Endothelial cell of umbilical vein (primary cell): ENCODE results near the gene FSTL4. TPM values are rescaled to one million over a fixed set of nuclear protein-coding genes. Genes with fewer than 3 reads are reported as not detected.

Experiments used
- BruUV-seq: library from RNA; stranded (reverse); fragments of 400-500 nt; replicated peaks from 2 replicates; lab custom pipeline; 2021; lab: Mats Ljungman, UMichigan
- CTCF ChIA-PET: fragments of 300-600, 350-600 bp; sonication (Branson Sonifier 250); formaldehyde crosslinking; loops from one replicate; lab custom pipeline; 2021; ENCODE audit warnings: antibody characterized with exemption, inconsistent platforms; lab: Charles Lee
- POLR2A ChIA-PET: fragments of 300-600, 350-600 bp; sonication (Branson Sonifier 250); formaldehyde crosslinking; loops from one replicate; lab custom pipeline; 2021; ENCODE audit warnings: antibody characterized with exemption, inconsistent platforms; lab: Charles Lee
- DNase-seq: peaks from one replicate; pipeline ENCODE4 v3.0.0-alpha.2; 2011; ENCODE audit warnings: low read depth, low spot score
- FAIRE-seq: peaks from 2 replicates; lab custom pipeline; 2011; peaks lifted over from hg19 to GRCh38; lab: Jason Lieb, UNC
- H2AFZ ChIP-seq: 2 replicates; pipeline ENCODE4 v1.6.0; 2012; ENCODE audit warnings: low read depth, low read length, control low read depth, inconsistent platforms
- H3K27ac ChIP-seq: 2 replicates; pipeline ENCODE4 v1.5.1; 2011; ENCODE audit warnings: low read depth, mild to moderate bottlenecking, control low read depth, low read length, moderate library complexity; ENCODE audit not compliant: insufficient read depth
- H3K27me3 ChIP-seq, 2 experiments: 2 replicates each; pipeline versions ENCODE4 v1.6.0 to v1.6.1; 2011; ENCODE audit warnings: low read length in 2 of 2, mixed read lengths in 1 of 2; ENCODE audit not compliant: control insufficient read depth in 2 of 2, insufficient read depth in 2 of 2
- H3K36me3 ChIP-seq, 2 experiments: 2 replicates in 1 of 2; 3 replicates in 1 of 2; pipeline ENCODE4 v1.5.1; 2011; ENCODE audit warnings: low read length in 2 of 2, mild to moderate bottlenecking in 1 of 2, moderate library complexity in 1 of 2; ENCODE audit not compliant: control insufficient read depth in 2 of 2, insufficient read depth in 2 of 2; ENCODE audit errors: extremely low read depth in 1 of 2
- H3K4me1 ChIP-seq: 3 replicates; pipeline ENCODE4 v1.5.1; 2011; ENCODE audit warnings: mild to moderate bottlenecking, low read length; ENCODE audit not compliant: control insufficient read depth, insufficient read depth; ENCODE audit errors: extremely low read depth
- H3K4me2 ChIP-seq: 2 replicates; pipeline ENCODE4 v1.6.1; 2011; ENCODE audit warnings: low read length, control low read depth, mixed read lengths; ENCODE audit not compliant: insufficient read depth
- H3K4me3 ChIP-seq, 3 experiments: fragments of 200-600 bp in 1 of 3; sonication (generic), shearing (Covaris generic) in 1 of 3; replicated peaks in 1 of 3; 2 replicates each; pipeline ENCODE4 v1.5.1; 2011 to 2016; ENCODE audit warnings: control low read depth in 3 of 3, low read length in 3 of 3, mild to moderate bottlenecking in 2 of 3, inconsistent platforms in 1 of 3, low read depth in 1 of 3, moderate library complexity in 1 of 3; ENCODE audit not compliant: insufficient read depth in 1 of 3
- H3K79me2 ChIP-seq: 2 replicates; pipeline ENCODE4 v1.6.0; 2012; ENCODE audit warnings: low read length, inconsistent platforms; ENCODE audit not compliant: control insufficient read depth, insufficient read depth
- H3K9ac ChIP-seq: replicated peaks from 2 replicates; pipeline ENCODE3; 2011; ENCODE audit warnings: low read length, control low read depth; ENCODE audit not compliant: insufficient read depth; ENCODE audit errors: extremely low read depth
- H3K9me1 ChIP-seq: replicated peaks from 3 replicates; pipeline ENCODE4 v1.6.0; 2011; ENCODE audit warnings: mild to moderate bottlenecking, low read length; ENCODE audit not compliant: control insufficient read depth, insufficient read depth; ENCODE audit errors: extremely low read depth
- H3K9me3 ChIP-seq: replicated peaks from 2 replicates; pipeline ENCODE4 v1.5.1; 2012; ENCODE audit warnings: low read length, inconsistent platforms; ENCODE audit not compliant: control insufficient read depth, insufficient read depth
- H4K20me1 ChIP-seq: replicated peaks from 2 replicates; pipeline ENCODE3; 2011; ENCODE audit warnings: mild to moderate bottlenecking, low read length; ENCODE audit not compliant: control insufficient read depth, insufficient read depth; ENCODE audit errors: extremely low read depth
- EZH2 ChIP-seq: IDR thresholded peaks from 2 replicates; pipeline ENCODE4 v1.6.1; 2012; ENCODE audit warnings: borderline replicate concordance, low read depth, mild to moderate bottlenecking, moderate library complexity, low read length, inconsistent platforms; ENCODE audit not compliant: severe bottlenecking
- FOS ChIP-seq: IDR thresholded peaks from 2 replicates; pipeline ENCODE4 v1.6.1; 2011; ENCODE audit warnings: mild to moderate bottlenecking, low read length, moderate library complexity, borderline replicate concordance; ENCODE audit not compliant: insufficient read depth
- GATA2 ChIP-seq: IDR thresholded peaks from 2 replicates; pipeline ENCODE4 v1.7.0; 2011; ENCODE audit warnings: low read depth, mild to moderate bottlenecking, moderate library complexity, mixed read lengths, low read length; ENCODE audit not compliant: insufficient read length, insufficient read depth
- JUN ChIP-seq: IDR thresholded peaks from 2 replicates; pipeline ENCODE4 v1.6.1; 2011; ENCODE audit warnings: borderline replicate concordance, low read depth; ENCODE audit not compliant: insufficient read length, insufficient read depth
- MYC ChIP-seq: IDR thresholded peaks from one replicate; pipeline ENCODE4 v1.6.1; 2011; ENCODE audit warnings: mild to moderate bottlenecking, low read depth, low read length
- dilution Hi-C: fragments of 300-500 bp; cut with MboI; formaldehyde crosslinking; loops from one replicate; pipeline ENCODE4 v1.15.0; 2019; ENCODE audit warnings: low sequenced_read_pairs; ENCODE audit not compliant: extremely low pct_ligation_motif_present
- intact Hi-C: fragments of 100-400 bp; cut with micrococcal nuclease; formaldehyde crosslinking; loops from one replicate; pipeline ENCODE4 v1.10.0; 2022
- polyA plus RNA-seq, 4 experiments: library from polyadenylated mRNA; depleted of rRNA in 3 of 4; stranded (reverse) in 3 of 4; unstranded in 1 of 4; fragments of >200 nt; gene quantifications; 2 replicates each; pipeline versions ENCODE4 v1.2.1 to v1.2.3, GENCODE V29; 2011 to 2012; ENCODE audit warnings: missing spikeins in 1 of 4
- total RNA-seq: library from RNA; stranded (reverse); gene quantifications from 2 replicates; pipeline ENCODE4 v1.2.3, GENCODE V29; 2021
- TF ChIP-seq, protein P1 (sequence below), 2 donors: IDR thresholded peaks; 1 replicate in 1 of 2; 2 replicates in 1 of 2; pipeline ENCODE4 v1.5.1; 2011; ENCODE audit warnings: low read length in 2 of 2, mild to moderate bottlenecking in 2 of 2, moderate library complexity in 2 of 2, control low read depth in 1 of 2, inconsistent platforms in 1 of 2, low read depth in 1 of 2; ENCODE audit not compliant: insufficient read depth in 1 of 2; ENCODE audit errors: extremely low read depth in 1 of 2
- TF ChIP-seq, protein P2 (sequence below): IDR thresholded peaks from 2 replicates; pipeline ENCODE4 v1.6.1; 2011; ENCODE audit not compliant: insufficient read depth, insufficient read length

FSTL4 gene
- total and polyA plus RNA-seq, 2 donors (not counting 3 experiments of a cell fraction or from before 2014, with no cell fraction given), result 0.18 TPM; not detected in 1

DNA sequence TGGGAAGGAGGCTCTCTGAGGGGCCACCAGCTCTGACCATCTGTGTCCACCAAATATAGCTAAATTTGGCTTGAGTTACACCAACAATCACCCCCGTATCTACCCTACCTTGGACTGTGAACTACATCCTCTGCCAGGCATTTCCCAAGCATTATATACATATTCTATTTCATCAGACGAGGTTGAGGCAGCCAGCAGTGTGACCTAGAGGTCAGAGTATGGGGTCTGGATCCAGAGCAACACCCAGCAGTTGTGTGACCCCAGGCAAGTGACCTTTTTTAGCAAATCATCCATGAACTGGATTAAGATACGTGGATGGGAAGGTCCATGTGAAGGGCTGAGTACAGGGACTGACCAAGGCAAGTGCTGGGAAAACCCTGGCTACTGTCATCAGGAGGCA lies 379.9 kb downstream of the FSTL4 start:
- no TSS peak for BruUV-seq
- dilution Hi-C loops (no loop called here), intact Hi-C loops (no loop called here)
- Histone ChIP-seq H3K9me3 (no peaks in the 10 kb centered on the region), H3K4me2 (no peak overlapping the region), H3K4me1 (peaks cover 8% of the 10 kb centered on the region), H2AFZ (no peak overlapping the region), H3K4me3 (no peak overlapping the region), H3K27me3 (no peaks in the 10 kb centered on the region), H3K9ac (no peak overlapping the region), H3K9me1 (no peaks in the 10 kb centered on the region), H3K27ac (no peak overlapping the region), H3K36me3 (no peaks in the 10 kb centered on the region), H4K20me1 (no peaks in the 10 kb centered on the region), H3K79me2 (no peaks in the 10 kb centered on the region)
- no peak for DNase-seq
- ChIA-PET CTCF (interaction anchor here (1.4 kb wide), 1 partner anchor 118 kb away, joined by 3 read pairs; no protein-coding TSS in a partner anchor), POLR2A (no interaction called here)
- no peak for TF ChIP-seq EZH2
- TF ChIP-seq, protein P1, sequence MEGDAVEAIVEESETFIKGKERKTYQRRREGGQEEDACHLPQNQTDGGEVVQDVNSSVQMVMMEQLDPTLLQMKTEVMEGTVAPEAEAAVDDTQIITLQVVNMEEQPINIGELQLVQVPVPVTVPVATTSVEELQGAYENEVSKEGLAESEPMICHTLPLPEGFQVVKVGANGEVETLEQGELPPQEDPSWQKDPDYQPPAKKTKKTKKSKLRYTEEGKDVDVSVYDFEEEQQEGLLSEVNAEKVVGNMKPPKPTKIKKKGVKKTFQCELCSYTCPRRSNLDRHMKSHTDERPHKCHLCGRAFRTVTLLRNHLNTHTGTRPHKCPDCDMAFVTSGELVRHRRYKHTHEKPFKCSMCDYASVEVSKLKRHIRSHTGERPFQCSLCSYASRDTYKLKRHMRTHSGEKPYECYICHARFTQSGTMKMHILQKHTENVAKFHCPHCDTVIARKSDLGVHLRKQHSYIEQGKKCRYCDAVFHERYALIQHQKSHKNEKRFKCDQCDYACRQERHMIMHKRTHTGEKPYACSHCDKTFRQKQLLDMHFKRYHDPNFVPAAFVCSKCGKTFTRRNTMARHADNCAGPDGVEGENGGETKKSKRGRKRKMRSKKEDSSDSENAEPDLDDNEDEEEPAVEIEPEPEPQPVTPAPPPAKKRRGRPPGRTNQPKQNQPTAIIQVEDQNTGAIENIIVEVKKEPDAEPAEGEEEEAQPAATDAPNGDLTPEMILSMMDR (IDR thresholded peaks at IDR 0.05; ENCODE audit: extremely low read depth in 1 of 2, insufficient read depth in 1 of 2, low read depth in 1 of 2, low read length in 2 of 2), result no peak
- TF ChIP-seq FOS, result no peak
- TF ChIP-seq MYC, result no peak
- TF ChIP-seq JUN, result no peak
- TF ChIP-seq, protein P2, sequence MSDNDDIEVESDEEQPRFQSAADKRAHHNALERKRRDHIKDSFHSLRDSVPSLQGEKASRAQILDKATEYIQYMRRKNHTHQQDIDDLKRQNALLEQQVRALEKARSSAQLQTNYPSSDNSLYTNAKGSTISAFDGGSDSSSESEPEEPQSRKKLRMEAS, result no peak
- TF ChIP-seq GATA2, result no peak
- no peak for FAIRE-seq
